Suprapubic skin (tissue), 3 donors: ENCODE data around the gene SYDE2.

Experiments used
- POLR2AphosphoS5 ChIP-seq, 3 donors: sonication (generic); formaldehyde crosslinking; IDR thresholded peaks; one replicate each; pipeline ENCODE4 v1.6.1; 2017; ENCODE audit warnings: antibody characterized with exemption in 3 of 3
- TF ChIP-seq, protein P1 (sequence below), 2 donors: fragments of 200-600 bp in 1 of 2; fragments of 450-650 bp in 1 of 2; sonication (generic) in 1 of 2; IDR thresholded peaks; one replicate each; pipeline ENCODE4 v1.5.1; 2016 to 2019; ENCODE audit warnings: antibody characterized with exemption in 2 of 2, mild to moderate bottlenecking in 1 of 2, moderate library complexity in 1 of 2

DNA sequence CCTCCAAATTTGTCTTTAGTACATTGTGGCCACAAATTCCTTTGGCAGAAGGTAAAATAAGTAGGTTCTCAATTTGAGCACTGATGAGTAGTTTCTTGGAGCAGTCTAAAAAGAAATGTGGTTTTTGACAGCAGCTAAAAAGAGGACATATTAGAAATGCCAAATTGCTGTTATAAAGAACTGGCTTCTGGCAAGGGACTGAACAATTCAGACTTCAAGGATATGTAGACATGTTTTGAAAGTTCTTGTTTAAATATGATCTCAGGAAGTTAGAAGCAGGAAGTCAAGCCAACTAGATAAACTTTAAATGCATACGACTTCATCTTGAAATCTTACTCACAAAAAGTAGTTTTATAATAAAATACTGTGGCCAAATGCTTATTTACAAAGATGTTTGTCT, 39.8 kb upstream of the SYDE2 start:
- TF ChIP-seq, protein P1, sequence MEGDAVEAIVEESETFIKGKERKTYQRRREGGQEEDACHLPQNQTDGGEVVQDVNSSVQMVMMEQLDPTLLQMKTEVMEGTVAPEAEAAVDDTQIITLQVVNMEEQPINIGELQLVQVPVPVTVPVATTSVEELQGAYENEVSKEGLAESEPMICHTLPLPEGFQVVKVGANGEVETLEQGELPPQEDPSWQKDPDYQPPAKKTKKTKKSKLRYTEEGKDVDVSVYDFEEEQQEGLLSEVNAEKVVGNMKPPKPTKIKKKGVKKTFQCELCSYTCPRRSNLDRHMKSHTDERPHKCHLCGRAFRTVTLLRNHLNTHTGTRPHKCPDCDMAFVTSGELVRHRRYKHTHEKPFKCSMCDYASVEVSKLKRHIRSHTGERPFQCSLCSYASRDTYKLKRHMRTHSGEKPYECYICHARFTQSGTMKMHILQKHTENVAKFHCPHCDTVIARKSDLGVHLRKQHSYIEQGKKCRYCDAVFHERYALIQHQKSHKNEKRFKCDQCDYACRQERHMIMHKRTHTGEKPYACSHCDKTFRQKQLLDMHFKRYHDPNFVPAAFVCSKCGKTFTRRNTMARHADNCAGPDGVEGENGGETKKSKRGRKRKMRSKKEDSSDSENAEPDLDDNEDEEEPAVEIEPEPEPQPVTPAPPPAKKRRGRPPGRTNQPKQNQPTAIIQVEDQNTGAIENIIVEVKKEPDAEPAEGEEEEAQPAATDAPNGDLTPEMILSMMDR (IDR thresholded peaks at IDR 0.05): no peak
- TF ChIP-seq POLR2AphosphoS5 (IDR thresholded peaks at IDR 0.05): no peak
